Peyer's patch (tissue), 4 donors: ENCODE data around the gene MUC5B. TPM values are rescaled to one million over a fixed set of nuclear protein-coding genes. Genes with fewer than 3 reads are reported as not detected.
A peak's percentile ranks its signal among the peaks of the same experiment; 100 is the strongest.

Source experiments
- DNase-seq, 3 donors: peaks; one replicate each; pipeline ENCODE4 v3.0.0-alpha.2; 2017 to 2019
- H3K27ac ChIP-seq, 4 donors: fragments of 200-600 bp; sonication (generic); one replicate each; pipeline ENCODE4 v1.5.1; 2016 to 2019
- H3K27me3 ChIP-seq, 2 donors: fragments of 200-600 bp; sonication (generic); one replicate each; pipeline ENCODE4 v1.5.1; 2019
- H3K36me3 ChIP-seq, 3 donors: fragments of 200-600 bp; sonication (generic); one replicate each; pipeline ENCODE4 v1.5.1; 2016 to 2019
- H3K4me1 ChIP-seq, 4 donors: fragments of 200-600 bp; sonication (generic); one replicate each; pipeline ENCODE4 v1.5.1; 2016 to 2019
- H3K4me3 ChIP-seq, 4 donors: fragments of 200-600 bp; sonication (generic); 1 replicate in 3 of 4; 2 replicates in 1 of 4; pipeline ENCODE4 v1.5.1; 2016 to 2019; ENCODE audit warnings: mild to moderate bottlenecking in 1 of 4
- H3K9me3 ChIP-seq, 4 donors: fragments of 200-600 bp; sonication (generic); one replicate each; pipeline ENCODE4 v1.5.1; 2016 to 2019; ENCODE audit warnings: mild to moderate bottlenecking in 1 of 4
- POLR2A ChIP-seq, 2 donors: fragments of 450-650 bp; IDR thresholded peaks; one replicate each; pipeline ENCODE4 v1.5.1; 2017; ENCODE audit warnings: antibody characterized with exemption in 2 of 2, mild to moderate bottlenecking in 2 of 2, moderate library complexity in 2 of 2
- total RNA-seq, 4 donors: library from RNA; depleted of rRNA; stranded (reverse); fragments of >200 nt; gene quantifications; one replicate each; pipeline ENCODE4 v1.1.0, GENCODE V29; 2016
- TF ChIP-seq, protein P1 (sequence below), 6 experiments: fragments of 450-650 bp in 4 of 6; fragments of 200-600 bp in 2 of 6; sonication (generic) in 1 of 6; IDR thresholded peaks; one replicate each; pipeline ENCODE4 v1.5.1; 2017 to 2019; ENCODE audit warnings: antibody characterized with exemption in 6 of 6, mild to moderate bottlenecking in 3 of 6, moderate library complexity in 1 of 6

MUC5B gene
- total RNA-seq, 4 donors from 2014 or later = 0.18 to 25.6 (median 10.5) TPM

DNA sequence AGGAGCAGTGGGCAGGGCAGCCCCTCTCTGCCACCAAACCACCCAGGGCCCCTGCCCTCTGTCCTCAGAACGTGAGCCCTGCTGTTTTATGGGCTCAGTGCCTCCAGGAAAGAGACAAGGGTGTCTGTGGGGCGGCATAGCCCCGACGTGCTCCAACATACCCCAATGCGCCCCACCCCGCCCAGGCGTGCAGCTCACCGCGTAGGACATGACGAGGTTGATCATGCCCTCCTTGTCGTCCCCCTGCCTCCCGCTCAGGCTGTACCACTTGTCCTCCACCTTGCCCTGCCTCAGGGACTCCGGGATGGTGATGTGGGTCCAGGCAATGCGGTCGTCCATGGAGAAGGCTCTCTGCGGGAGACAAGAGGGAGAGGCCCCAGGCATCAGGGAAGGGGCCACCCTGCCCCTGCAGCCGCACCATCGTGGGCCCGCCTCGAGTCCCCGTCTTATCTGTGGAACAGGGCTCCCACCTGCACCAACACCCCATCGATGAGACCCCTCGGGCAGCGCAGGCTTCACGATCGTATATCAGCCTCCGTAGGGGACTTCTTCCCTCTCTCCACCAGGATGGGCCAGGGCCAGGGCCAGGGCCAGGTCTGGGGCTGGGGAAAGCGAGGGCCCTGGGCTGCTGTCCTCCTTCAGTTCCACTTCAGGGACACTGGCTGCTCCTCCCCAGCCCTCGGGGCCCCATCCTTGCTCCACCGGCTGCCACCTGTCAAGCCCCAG is 65.7 kb downstream of the MUC5B start:
- DNase-seq = no peak
- TF ChIP-seq POLR2A (IDR thresholded peaks at IDR 0.05) = no peak
- TF ChIP-seq, protein P1, sequence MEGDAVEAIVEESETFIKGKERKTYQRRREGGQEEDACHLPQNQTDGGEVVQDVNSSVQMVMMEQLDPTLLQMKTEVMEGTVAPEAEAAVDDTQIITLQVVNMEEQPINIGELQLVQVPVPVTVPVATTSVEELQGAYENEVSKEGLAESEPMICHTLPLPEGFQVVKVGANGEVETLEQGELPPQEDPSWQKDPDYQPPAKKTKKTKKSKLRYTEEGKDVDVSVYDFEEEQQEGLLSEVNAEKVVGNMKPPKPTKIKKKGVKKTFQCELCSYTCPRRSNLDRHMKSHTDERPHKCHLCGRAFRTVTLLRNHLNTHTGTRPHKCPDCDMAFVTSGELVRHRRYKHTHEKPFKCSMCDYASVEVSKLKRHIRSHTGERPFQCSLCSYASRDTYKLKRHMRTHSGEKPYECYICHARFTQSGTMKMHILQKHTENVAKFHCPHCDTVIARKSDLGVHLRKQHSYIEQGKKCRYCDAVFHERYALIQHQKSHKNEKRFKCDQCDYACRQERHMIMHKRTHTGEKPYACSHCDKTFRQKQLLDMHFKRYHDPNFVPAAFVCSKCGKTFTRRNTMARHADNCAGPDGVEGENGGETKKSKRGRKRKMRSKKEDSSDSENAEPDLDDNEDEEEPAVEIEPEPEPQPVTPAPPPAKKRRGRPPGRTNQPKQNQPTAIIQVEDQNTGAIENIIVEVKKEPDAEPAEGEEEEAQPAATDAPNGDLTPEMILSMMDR (IDR thresholded peaks at IDR 0.05) = no peak
- Histone ChIP-seq H3K4me1 (no peaks in the 10 kb centered on the region), H3K9me3 (no peaks in the 10 kb centered on the region), H3K4me3 (no peak overlapping the region), H3K27ac (no peak overlapping the region), H3K27me3 (no peaks in the 10 kb centered on the region), H3K36me3 (peaks cover 0 to 82% (median 0%) of the 10 kb centered on the region in 3 donors)

DNA sequence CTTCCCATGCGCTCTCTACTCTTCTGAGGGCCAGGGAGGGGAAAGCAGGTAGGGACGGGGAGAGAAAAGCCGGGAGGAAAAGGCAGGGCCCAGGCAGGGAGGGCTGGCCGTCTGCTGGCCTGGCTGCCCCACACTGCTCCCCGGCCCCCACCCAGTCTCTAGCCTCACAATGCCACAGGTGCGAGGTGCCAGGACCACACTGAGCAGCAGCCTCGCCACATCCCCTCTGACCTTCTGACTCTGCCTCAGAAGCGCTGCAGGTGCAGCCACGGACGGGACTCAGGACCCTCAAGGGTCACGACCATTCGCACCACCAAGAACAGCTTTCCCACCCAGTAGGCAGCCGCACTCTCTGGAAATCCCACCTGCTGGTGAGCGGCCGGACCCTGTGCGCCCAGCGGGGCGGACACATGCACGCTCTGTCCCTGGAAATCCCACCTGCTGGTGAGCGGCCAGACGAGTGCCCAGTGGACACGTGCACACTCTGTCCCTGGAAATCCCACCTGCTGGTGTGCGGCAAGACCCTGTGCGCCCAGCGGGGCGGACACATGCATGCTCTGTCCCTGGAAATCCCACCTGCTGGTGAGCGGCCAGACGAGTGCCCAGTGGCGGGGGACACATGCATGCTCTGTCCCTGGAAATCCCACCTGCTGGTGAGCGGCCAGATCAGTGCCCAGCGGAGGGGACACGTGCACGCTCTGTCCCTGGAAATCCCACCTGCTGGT is 66.5 kb downstream of the MUC5B start:
- Histone ChIP-seq H3K4me3 (no peak overlapping the region), H3K4me1 (no peaks in the 10 kb centered on the region), H3K9me3 (no peaks in the 10 kb centered on the region), H3K27ac (no peak overlapping the region), H3K27me3 (no peaks in the 10 kb centered on the region), H3K36me3 (peaks cover 0 to 82% (median 0%) of the 10 kb centered on the region in 3 donors)
- TF ChIP-seq, protein P1 (IDR thresholded peaks at IDR 0.05) = no peak
- TF ChIP-seq POLR2A (IDR thresholded peaks at IDR 0.05) = no peak
- DNase-seq = peak in 1 of 3 donors; percentile 34

DNA sequence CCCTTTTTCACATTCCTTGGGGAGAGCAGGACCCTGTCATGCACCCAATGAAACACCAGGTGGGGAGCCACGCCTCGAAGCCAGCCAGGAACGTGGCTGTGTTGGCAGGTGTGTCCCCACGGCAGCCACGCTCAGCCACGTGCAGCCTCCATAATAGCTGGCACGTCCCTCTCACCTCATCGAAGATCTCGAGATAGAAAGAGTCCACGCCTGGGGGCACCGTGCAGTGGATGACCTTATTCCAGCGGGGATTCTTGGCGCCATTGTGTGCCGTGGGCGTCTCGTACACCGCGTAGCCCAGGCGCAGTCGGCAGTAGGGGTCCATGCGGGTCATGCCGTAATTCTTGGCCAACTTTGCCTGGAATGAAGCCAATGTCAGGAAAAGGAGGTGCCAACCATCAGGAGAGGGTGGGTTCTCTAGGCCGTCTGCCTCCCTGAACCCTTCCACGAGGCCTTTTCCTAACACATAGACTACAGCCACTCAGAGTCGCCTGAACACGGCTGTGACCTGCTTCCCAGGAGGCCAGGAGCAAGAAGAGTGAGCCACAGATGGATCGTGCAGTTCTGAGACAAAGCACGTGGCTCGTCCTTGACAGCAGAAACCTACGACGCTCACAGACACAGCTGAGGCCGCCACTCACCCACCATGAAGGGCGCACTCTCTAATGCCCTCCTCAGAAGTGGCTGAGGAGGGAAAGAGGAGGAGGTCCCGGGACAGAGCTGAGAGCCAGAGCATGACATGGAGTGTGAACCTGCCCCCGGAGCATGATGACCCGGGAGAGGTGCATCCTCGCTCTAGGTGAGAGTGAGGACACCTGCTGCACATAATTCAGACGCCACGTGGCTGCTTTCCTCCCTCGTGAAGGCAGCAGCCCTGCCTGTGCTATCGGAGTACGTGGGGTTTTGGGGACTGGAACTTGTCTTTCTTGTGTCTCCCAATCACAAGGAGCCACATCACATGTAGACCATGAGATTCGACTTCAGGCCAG is 67.5 kb downstream of the MUC5B start:
- Histone ChIP-seq H3K4me3 (no peak overlapping the region), H3K27ac (no peak overlapping the region), H3K4me1 (no peaks in the 10 kb centered on the region), H3K9me3 (no peaks in the 10 kb centered on the region), H3K36me3 (peaks cover 0 to 77% (median 0%) of the 10 kb centered on the region in 3 donors), H3K27me3 (no peaks in the 10 kb centered on the region)
- peak in 1 of 3 donors; percentile 37 for DNase-seq
- TF ChIP-seq, protein P1 (IDR thresholded peaks at IDR 0.05) = no peak
- no peak for TF ChIP-seq POLR2A (IDR thresholded peaks at IDR 0.05)

DNA sequence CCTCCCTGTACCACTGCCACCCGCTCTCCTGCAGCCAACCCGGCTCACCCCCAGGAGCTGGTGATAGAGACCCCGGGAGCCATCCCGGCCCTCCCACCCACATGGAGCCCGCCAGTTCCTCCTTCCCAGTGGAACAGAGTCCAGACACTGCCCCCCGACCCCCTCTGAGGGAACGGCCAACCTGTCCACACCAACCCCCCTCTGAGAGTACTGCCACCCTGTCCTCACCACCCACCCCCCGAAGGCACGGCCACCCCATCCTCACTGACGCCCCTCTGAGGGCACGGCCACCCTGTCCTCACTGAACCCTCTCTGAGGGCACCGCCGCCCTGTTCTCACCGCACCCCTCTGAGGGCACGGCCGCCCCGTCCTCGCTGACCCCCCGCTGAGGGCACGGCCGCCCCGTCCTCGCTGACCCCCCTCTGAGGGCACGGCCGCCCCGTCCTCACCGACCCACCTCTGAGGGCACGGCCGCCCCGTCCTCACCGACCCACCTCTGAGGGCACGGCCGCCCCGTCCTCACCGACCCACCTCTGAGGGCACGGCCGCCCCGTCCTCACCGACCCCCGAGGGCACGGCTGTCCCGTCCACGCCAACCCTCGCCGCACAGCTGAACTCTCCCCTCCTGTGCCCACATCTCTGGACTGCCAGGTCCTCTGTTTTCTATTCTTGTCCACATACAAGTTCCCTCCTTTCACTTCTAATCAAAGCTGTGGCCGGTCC is 68.6 kb downstream of the MUC5B start:
- Histone ChIP-seq H3K4me1 (no peaks in the 10 kb centered on the region), H3K4me3 (no peak overlapping the region), H3K9me3 (no peaks in the 10 kb centered on the region), H3K27me3 (no peaks in the 10 kb centered on the region), H3K27ac (no peak overlapping the region), H3K36me3 (peaks cover 0 to 74% (median 0%) of the 10 kb centered on the region in 3 donors)
- peak in 1 of 3 donors; percentile 26 for DNase-seq
- TF ChIP-seq, protein P1 (IDR thresholded peaks at IDR 0.05) = no peak
- no peak for TF ChIP-seq POLR2A (IDR thresholded peaks at IDR 0.05)
